OCI-LY7 (cell line): ENCODE results near the gene CELF4.

ENCODE experiments used
- EZH2phosphoT487 ChIP-seq: fragments of 200-600 bp; sonication (generic); IDR thresholded peaks from 2 replicates; pipeline ENCODE4 v1.6.1; 2018; ENCODE audit warnings: low read depth, borderline replicate concordance, mild to moderate bottlenecking, mixed run types, antibody characterized with exemption, low read length, moderate library complexity, mixed read lengths
- TF ChIP-seq, protein P1 (sequence below): fragments of 200-600 bp; sonication (generic); conservative IDR thresholded peaks from 2 replicates; pipeline ENCODE4 v1.5.1; 2014; ENCODE audit warnings: mild to moderate bottlenecking, antibody characterized with exemption, low read length, moderate library complexity, mixed read lengths

DNA sequence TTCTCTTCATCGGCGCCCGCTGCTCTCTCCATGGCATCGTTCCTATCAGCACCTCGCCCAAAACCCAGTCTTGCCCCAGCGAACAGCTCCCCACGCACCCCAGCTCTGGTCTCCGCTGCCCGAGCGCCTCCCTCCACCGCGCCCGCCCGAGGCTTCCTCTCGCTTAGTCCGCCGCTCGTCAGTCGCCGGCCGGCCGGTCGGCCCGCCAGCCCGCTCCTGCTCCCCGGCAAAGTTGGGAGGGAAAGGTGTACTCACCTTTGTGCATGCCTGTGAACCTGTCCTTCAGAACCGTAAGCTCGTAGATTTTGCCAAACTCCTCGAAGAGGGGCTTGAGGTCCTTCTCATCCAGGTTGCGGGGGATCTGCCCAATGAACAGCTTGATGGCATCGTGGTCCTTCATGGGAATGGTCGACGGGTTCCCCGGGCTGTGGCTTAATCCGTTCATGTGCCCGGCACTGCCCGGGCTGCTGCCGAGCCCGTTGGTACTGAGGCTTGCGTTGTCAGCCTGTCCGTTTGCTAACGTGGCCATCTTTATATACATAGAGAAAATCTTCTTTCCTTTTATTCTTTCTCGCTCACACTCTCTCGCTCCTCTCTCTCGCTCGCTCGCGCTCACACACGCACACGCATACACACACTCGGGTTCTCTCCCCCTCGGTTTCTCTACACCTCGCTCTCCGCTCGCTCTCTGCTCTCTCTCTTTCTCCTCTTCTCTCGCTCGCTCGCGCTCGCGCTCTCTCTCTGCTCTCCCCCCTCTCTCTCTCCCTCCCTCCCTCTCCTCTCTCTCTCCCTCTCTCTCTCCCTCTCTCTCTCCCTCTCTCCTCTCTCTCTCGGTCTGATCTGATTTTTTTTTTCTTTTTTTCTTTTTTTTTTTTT lies at the start of gene CELF4:
- TF ChIP-seq, protein P1, sequence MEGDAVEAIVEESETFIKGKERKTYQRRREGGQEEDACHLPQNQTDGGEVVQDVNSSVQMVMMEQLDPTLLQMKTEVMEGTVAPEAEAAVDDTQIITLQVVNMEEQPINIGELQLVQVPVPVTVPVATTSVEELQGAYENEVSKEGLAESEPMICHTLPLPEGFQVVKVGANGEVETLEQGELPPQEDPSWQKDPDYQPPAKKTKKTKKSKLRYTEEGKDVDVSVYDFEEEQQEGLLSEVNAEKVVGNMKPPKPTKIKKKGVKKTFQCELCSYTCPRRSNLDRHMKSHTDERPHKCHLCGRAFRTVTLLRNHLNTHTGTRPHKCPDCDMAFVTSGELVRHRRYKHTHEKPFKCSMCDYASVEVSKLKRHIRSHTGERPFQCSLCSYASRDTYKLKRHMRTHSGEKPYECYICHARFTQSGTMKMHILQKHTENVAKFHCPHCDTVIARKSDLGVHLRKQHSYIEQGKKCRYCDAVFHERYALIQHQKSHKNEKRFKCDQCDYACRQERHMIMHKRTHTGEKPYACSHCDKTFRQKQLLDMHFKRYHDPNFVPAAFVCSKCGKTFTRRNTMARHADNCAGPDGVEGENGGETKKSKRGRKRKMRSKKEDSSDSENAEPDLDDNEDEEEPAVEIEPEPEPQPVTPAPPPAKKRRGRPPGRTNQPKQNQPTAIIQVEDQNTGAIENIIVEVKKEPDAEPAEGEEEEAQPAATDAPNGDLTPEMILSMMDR = no peak
- TF ChIP-seq EZH2phosphoT487 = no peak
